Endothelial cell of umbilical vein (primary cell): ENCODE measurements around the gene SHC4. TPM values are rescaled to one million over a fixed set of nuclear protein-coding genes. Genes with fewer than 3 reads are reported as not detected.

Experiments
- BruUV-seq: library from RNA; stranded (reverse); fragments of 400-500 nt; replicated peaks from 2 replicates; lab custom pipeline; 2021; lab: Mats Ljungman, UMichigan
- CTCF ChIA-PET: fragments of 300-600, 350-600 bp; sonication (Branson Sonifier 250); formaldehyde crosslinking; loops from one replicate; lab custom pipeline; 2021; ENCODE audit warnings: antibody characterized with exemption, inconsistent platforms; lab: Charles Lee
- POLR2A ChIA-PET: fragments of 300-600, 350-600 bp; sonication (Branson Sonifier 250); formaldehyde crosslinking; loops from one replicate; lab custom pipeline; 2021; ENCODE audit warnings: antibody characterized with exemption, inconsistent platforms; lab: Charles Lee
- DNase-seq: peaks from one replicate; pipeline ENCODE4 v3.0.0-alpha.2; 2011; ENCODE audit warnings: low read depth, low spot score
- FAIRE-seq: peaks from 2 replicates; lab custom pipeline; 2011; peaks lifted over from hg19 to GRCh38; lab: Jason Lieb, UNC
- H2AFZ ChIP-seq: 2 replicates; pipeline ENCODE4 v1.6.0; 2012; ENCODE audit warnings: low read depth, low read length, control low read depth, inconsistent platforms
- H3K27ac ChIP-seq: 2 replicates; pipeline ENCODE4 v1.5.1; 2011; ENCODE audit warnings: low read depth, mild to moderate bottlenecking, control low read depth, low read length, moderate library complexity; ENCODE audit not compliant: insufficient read depth
- H3K27me3 ChIP-seq, 2 experiments: 2 replicates each; pipeline versions ENCODE4 v1.6.0 to v1.6.1; 2011; ENCODE audit warnings: low read length in 2 of 2, mixed read lengths in 1 of 2; ENCODE audit not compliant: control insufficient read depth in 2 of 2, insufficient read depth in 2 of 2
- H3K36me3 ChIP-seq, 2 experiments: 2 replicates in 1 of 2; 3 replicates in 1 of 2; pipeline ENCODE4 v1.5.1; 2011; ENCODE audit warnings: low read length in 2 of 2, mild to moderate bottlenecking in 1 of 2, moderate library complexity in 1 of 2; ENCODE audit not compliant: control insufficient read depth in 2 of 2, insufficient read depth in 2 of 2; ENCODE audit errors: extremely low read depth in 1 of 2
- H3K4me1 ChIP-seq: 3 replicates; pipeline ENCODE4 v1.5.1; 2011; ENCODE audit warnings: mild to moderate bottlenecking, low read length; ENCODE audit not compliant: control insufficient read depth, insufficient read depth; ENCODE audit errors: extremely low read depth
- H3K4me2 ChIP-seq: 2 replicates; pipeline ENCODE4 v1.6.1; 2011; ENCODE audit warnings: low read length, control low read depth, mixed read lengths; ENCODE audit not compliant: insufficient read depth
- H3K4me3 ChIP-seq, 3 experiments: fragments of 200-600 bp in 1 of 3; sonication (generic), shearing (Covaris generic) in 1 of 3; replicated peaks in 1 of 3; 2 replicates each; pipeline ENCODE4 v1.5.1; 2011 to 2016; ENCODE audit warnings: control low read depth in 3 of 3, low read length in 3 of 3, mild to moderate bottlenecking in 2 of 3, inconsistent platforms in 1 of 3, low read depth in 1 of 3, moderate library complexity in 1 of 3; ENCODE audit not compliant: insufficient read depth in 1 of 3
- H3K79me2 ChIP-seq: 2 replicates; pipeline ENCODE4 v1.6.0; 2012; ENCODE audit warnings: low read length, inconsistent platforms; ENCODE audit not compliant: control insufficient read depth, insufficient read depth
- H3K9ac ChIP-seq: replicated peaks from 2 replicates; pipeline ENCODE3; 2011; ENCODE audit warnings: low read length, control low read depth; ENCODE audit not compliant: insufficient read depth; ENCODE audit errors: extremely low read depth
- H3K9me1 ChIP-seq: replicated peaks from 3 replicates; pipeline ENCODE4 v1.6.0; 2011; ENCODE audit warnings: mild to moderate bottlenecking, low read length; ENCODE audit not compliant: control insufficient read depth, insufficient read depth; ENCODE audit errors: extremely low read depth
- H3K9me3 ChIP-seq: replicated peaks from 2 replicates; pipeline ENCODE4 v1.5.1; 2012; ENCODE audit warnings: low read length, inconsistent platforms; ENCODE audit not compliant: control insufficient read depth, insufficient read depth
- H4K20me1 ChIP-seq: replicated peaks from 2 replicates; pipeline ENCODE3; 2011; ENCODE audit warnings: mild to moderate bottlenecking, low read length; ENCODE audit not compliant: control insufficient read depth, insufficient read depth; ENCODE audit errors: extremely low read depth
- CTCF ChIP-seq, 2 donors: IDR thresholded peaks; 1 replicate in 1 of 2; 2 replicates in 1 of 2; pipeline ENCODE4 v1.5.1; 2011; ENCODE audit warnings: low read length in 2 of 2, mild to moderate bottlenecking in 2 of 2, moderate library complexity in 2 of 2, control low read depth in 1 of 2, inconsistent platforms in 1 of 2, low read depth in 1 of 2; ENCODE audit not compliant: insufficient read depth in 1 of 2; ENCODE audit errors: extremely low read depth in 1 of 2
- EZH2 ChIP-seq: IDR thresholded peaks from 2 replicates; pipeline ENCODE4 v1.6.1; 2012; ENCODE audit warnings: borderline replicate concordance, low read depth, mild to moderate bottlenecking, moderate library complexity, low read length, inconsistent platforms; ENCODE audit not compliant: severe bottlenecking
- FOS ChIP-seq: IDR thresholded peaks from 2 replicates; pipeline ENCODE4 v1.6.1; 2011; ENCODE audit warnings: mild to moderate bottlenecking, low read length, moderate library complexity, borderline replicate concordance; ENCODE audit not compliant: insufficient read depth
- GATA2 ChIP-seq: IDR thresholded peaks from 2 replicates; pipeline ENCODE4 v1.7.0; 2011; ENCODE audit warnings: low read depth, mild to moderate bottlenecking, moderate library complexity, mixed read lengths, low read length; ENCODE audit not compliant: insufficient read length, insufficient read depth
- JUN ChIP-seq: IDR thresholded peaks from 2 replicates; pipeline ENCODE4 v1.6.1; 2011; ENCODE audit warnings: borderline replicate concordance, low read depth; ENCODE audit not compliant: insufficient read length, insufficient read depth
- MAX ChIP-seq: IDR thresholded peaks from 2 replicates; pipeline ENCODE4 v1.6.1; 2011; ENCODE audit not compliant: insufficient read depth, insufficient read length
- MYC ChIP-seq: IDR thresholded peaks from one replicate; pipeline ENCODE4 v1.6.1; 2011; ENCODE audit warnings: mild to moderate bottlenecking, low read depth, low read length
- POLR2A ChIP-seq: IDR thresholded peaks from 2 replicates; pipeline ENCODE4 v1.6.1; 2012; ENCODE audit warnings: low read depth, mild to moderate bottlenecking, control low read depth, low read length
- POLR2AphosphoS5 ChIP-seq: IDR thresholded peaks from 2 replicates; pipeline ENCODE4 v1.6.1; 2012; ENCODE audit warnings: low read depth, mild to moderate bottlenecking, control low read depth, low read length, moderate library complexity; ENCODE audit not compliant: insufficient read depth
- dilution Hi-C: fragments of 300-500 bp; cut with MboI; formaldehyde crosslinking; loops from one replicate; pipeline ENCODE4 v1.15.0; 2019; ENCODE audit warnings: low sequenced_read_pairs; ENCODE audit not compliant: extremely low pct_ligation_motif_present
- intact Hi-C: fragments of 100-400 bp; cut with micrococcal nuclease; formaldehyde crosslinking; loops from one replicate; pipeline ENCODE4 v1.10.0; 2022
- polyA plus RNA-seq, 4 experiments: library from polyadenylated mRNA; depleted of rRNA in 3 of 4; stranded (reverse) in 3 of 4; unstranded in 1 of 4; fragments of >200 nt; gene quantifications; 2 replicates each; pipeline versions ENCODE4 v1.2.1 to v1.2.3, GENCODE V29; 2011 to 2012; ENCODE audit warnings: missing spikeins in 1 of 4
- total RNA-seq: library from RNA; stranded (reverse); gene quantifications from 2 replicates; pipeline ENCODE4 v1.2.3, GENCODE V29; 2021

The SHC4 gene
- total and polyA plus RNA-seq, 2 donors (not counting 3 experiments of a cell fraction or from before 2014, with no cell fraction given): 0.20 TPM; not detected in 1

GRCh38 chr15:48795901-48796300 is 167.8 kb downstream of the SHC4 start:
- intact Hi-C loops (no loop called here), dilution Hi-C loops (no loop called here)
- FAIRE-seq: no peak
- Histone ChIP-seq H3K4me1 (peaks cover 3% of the 10 kb centered on the region), H3K9ac (no peak overlapping the region), H3K9me3 (no peaks in the 10 kb centered on the region), H3K9me1 (no peaks in the 10 kb centered on the region), H2AFZ (no peak overlapping the region), H3K4me2 (no peak overlapping the region), H3K27me3 (no peaks in the 10 kb centered on the region), H3K79me2 (peaks cover 5% of the 10 kb centered on the region), H3K36me3 (peaks cover 0 to 5% of the 10 kb centered on the region in 2 experiments), H4K20me1 (no peaks in the 10 kb centered on the region), H3K27ac (no peak overlapping the region), H3K4me3 (no peak overlapping the region)
- CTCF ChIA-PET: interaction anchor here (0.9 kb wide), 1 partner anchor 288 kb away, joined by 3 read pairs; no protein-coding TSS in a partner anchor
- TF ChIP-seq MYC: no peak
- POLR2A ChIA-PET: no interaction called here
- DNase-seq: no peak
- BruUV-seq: no TSS peak

- peak; percentile 17 for DNase-seq
- CTCF ChIA-PET: no interaction called here
- no peaks in the 10 kb centered on the region for H3K9me1 ChIP-seq
- dilution Hi-C loops (no loop called here), intact Hi-C loops (no loop called here)
- H3K36me3 ChIP-seq: peaks cover 0 to 5% of the 10 kb centered on the region in 2 experiments
- H3K4me2 ChIP-seq: no peak overlapping the region
- H3K9me3 ChIP-seq: no peaks in the 10 kb centered on the region
- no peaks in the 10 kb centered on the region for H3K27me3 ChIP-seq
- TF ChIP-seq EZH2: no peak
- TF ChIP-seq POLR2A: no peak
- no peak for TF ChIP-seq CTCF (IDR thresholded peaks at IDR 0.05; ENCODE audit: extremely low read depth in 1 of 2, insufficient read depth in 1 of 2, low read depth in 1 of 2, low read length in 2 of 2)
- TF ChIP-seq GATA2: no peak
- TF ChIP-seq MAX: no peak
- no peak for TF ChIP-seq POLR2AphosphoS5
- TF ChIP-seq MYC: no peak
- no peak for TF ChIP-seq FOS
- TF ChIP-seq JUN: no peak
- POLR2A ChIA-PET: no interaction called here
- H3K79me2 ChIP-seq: peaks cover 1% of the 10 kb centered on the region
- H3K27ac ChIP-seq: no peak overlapping the region
- H4K20me1 ChIP-seq: no peaks in the 10 kb centered on the region
- no peak overlapping the region for H2AFZ ChIP-seq
- no TSS peak for BruUV-seq
- no peak overlapping the region for H3K4me3 ChIP-seq
- no peak overlapping the region for H3K9ac ChIP-seq
- no peak for FAIRE-seq
- H3K4me1 ChIP-seq: peaks cover 3% of the 10 kb centered on the region
These were observed 169.0 kb downstream of the SHC4 start for GRCh38 chr15:48794697-48795134.
